MM.1S (cell line): ENCODE measurements around the gene PTPRH.

Source experiments
- DNase-seq: peaks from one replicate; pipeline ENCODE4 v3.0.0-alpha.2; 2015
- H2AFZ ChIP-seq: fragments of 300-600 bp; sonication (generic); 2 replicates; pipeline ENCODE4 v1.6.0; 2016; ENCODE audit warnings: antibody characterized with exemption, low read length
- H3F3A ChIP-seq: fragments of 300-600 bp; sonication (generic); 2 replicates; pipeline ENCODE4 v1.6.1; 2016; ENCODE audit warnings: mild to moderate bottlenecking, antibody characterized with exemption, low read length, moderate library complexity, mixed read lengths; ENCODE audit not compliant: insufficient read depth
- H3K27ac ChIP-seq: fragments of 300-600 bp; sonication (generic); 2 replicates; pipeline ENCODE4 v1.5.1; 2016; ENCODE audit warnings: mild to moderate bottlenecking, low read length
- H3K27me3 ChIP-seq: fragments of 300-600 bp; sonication (generic); replicated peaks from 2 replicates; pipeline ENCODE4 v1.6.0; 2016; ENCODE audit warnings: low read length; ENCODE audit not compliant: insufficient read depth
- H3K36me3 ChIP-seq: fragments of 300-600 bp; sonication (generic); replicated peaks from 2 replicates; pipeline ENCODE4 v1.6.1; 2016; ENCODE audit warnings: mild to moderate bottlenecking, low read length, mixed read lengths; ENCODE audit not compliant: insufficient read depth
- H3K4me1 ChIP-seq: fragments of 300-600 bp; sonication (generic); 2 replicates; pipeline ENCODE4 v1.6.1; 2016; ENCODE audit warnings: low read length, mixed read lengths
- H3K4me2 ChIP-seq: fragments of 300-600 bp; sonication (generic); 2 replicates; pipeline ENCODE4 v1.6.0; 2016; ENCODE audit warnings: low read depth, low read length
- H3K4me3 ChIP-seq: fragments of 300-600 bp; sonication (generic); 2 replicates; pipeline ENCODE4 v1.5.1; 2016; ENCODE audit warnings: low read length, mixed read lengths
- H3K79me2 ChIP-seq: fragments of 300-600 bp; sonication (generic); 2 replicates; pipeline ENCODE4 v1.6.1; 2016; ENCODE audit warnings: mixed run types, low read length, mixed read lengths
- H3K9ac ChIP-seq: fragments of 300-600 bp; sonication (generic); 2 replicates; pipeline ENCODE4 v1.6.1; 2016; ENCODE audit warnings: low read length, mixed read lengths
- H3K9me2 ChIP-seq: fragments of 300-600 bp; sonication (generic); replicated peaks from 2 replicates; pipeline ENCODE4 v1.6.1; 2016; ENCODE audit warnings: mild to moderate bottlenecking, low read length, mixed read lengths; ENCODE audit not compliant: insufficient read depth
- H3K9me3 ChIP-seq: fragments of 300-600 bp; sonication (generic); replicated peaks from 2 replicates; pipeline ENCODE4 v1.6.1; 2016; ENCODE audit warnings: mild to moderate bottlenecking, low read length, mixed read lengths; ENCODE audit not compliant: insufficient read depth
- H4K20me1 ChIP-seq: fragments of 300-600 bp; sonication (generic); 2 replicates; pipeline ENCODE4 v1.6.1; 2016; ENCODE audit warnings: mild to moderate bottlenecking, low read length, moderate library complexity, mixed read lengths; ENCODE audit not compliant: insufficient read depth
- CTCF ChIP-seq: fragments of 300-600 bp; sonication (generic); IDR thresholded peaks from 2 replicates; pipeline ENCODE4 v1.5.1; 2016; ENCODE audit warnings: antibody characterized with exemption, low read length, mixed read lengths
- EZH2 ChIP-seq: fragments of 300-600 bp; sonication (generic); optimal IDR thresholded peaks from 2 replicates; pipeline ENCODE3; 2017; ENCODE audit warnings: low read depth, mild to moderate bottlenecking, antibody characterized with exemption, low read length, mixed read lengths
- EZH2phosphoT487 ChIP-seq: fragments of 300-600 bp; sonication (generic); IDR thresholded peaks from 2 replicates; pipeline ENCODE4 v1.6.1; 2018; ENCODE audit warnings: antibody characterized with exemption, low read length

PTPRH gene

GRCh38 chr19:55250262-55251036 is 41.1 kb upstream of the PTPRH start:
- Histone ChIP-seq H3K9ac (no peak overlapping the region), H4K20me1 (peaks cover 61% of the 10 kb centered on the region), H3K9me2 (no peaks in the 10 kb centered on the region), H3K4me3 (no peak overlapping the region), H3K79me2 (peaks cover 97% of the 10 kb centered on the region), H3K27me3 (no peaks in the 10 kb centered on the region), H3K27ac (no peak overlapping the region), H3K9me3 (no peaks in the 10 kb centered on the region), H3K36me3 (0 out of 2 replicates have a peak, but pooled peaks cover 3% of the 10 kb centered on the region), H3F3A (peaks cover 22% of the 10 kb centered on the region), H3K4me1 (peaks cover 9% of the 10 kb centered on the region), H2AFZ (no peak overlapping the region), H3K4me2 (no peak overlapping the region)
- TF ChIP-seq EZH2 (no peak), EZH2phosphoT487 (no peak), CTCF (no peak)
- no peak for DNase-seq

DNA sequence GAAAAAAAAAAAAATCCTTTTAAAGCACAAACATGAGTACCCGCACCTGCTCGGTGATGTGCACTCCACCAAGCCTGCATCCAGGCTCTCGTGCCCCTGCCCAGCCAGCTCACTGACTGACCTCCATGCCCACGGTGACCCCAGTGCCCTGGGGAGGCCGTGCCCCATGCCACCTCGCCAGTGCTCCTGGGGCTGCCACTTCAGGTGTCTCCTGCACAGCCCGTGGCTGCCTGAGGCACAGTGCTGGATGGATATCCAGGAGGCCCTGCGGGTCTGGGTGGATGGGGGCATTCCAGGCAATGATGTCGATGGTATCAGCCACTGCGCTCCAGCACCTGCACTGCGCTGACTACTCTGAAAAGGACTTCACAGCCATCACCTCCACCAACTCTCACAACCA is 40.5 kb upstream of the PTPRH start:
- Histone ChIP-seq H3K9me2 (no peaks in the 10 kb centered on the region), H3F3A (peaks cover 16% of the 10 kb centered on the region), H3K27ac (no peak overlapping the region), H3K4me2 (no peak overlapping the region), H3K36me3 (0 out of 2 replicates have a peak, but pooled peaks cover 3% of the 10 kb centered on the region), H3K9ac (no peak overlapping the region), H3K27me3 (no peaks in the 10 kb centered on the region), H3K4me3 (no peak overlapping the region), H3K79me2 (peaks cover 97% of the 10 kb centered on the region), H3K4me1 (peaks cover 9% of the 10 kb centered on the region), H3K9me3 (no peaks in the 10 kb centered on the region), H4K20me1 (peaks cover 61% of the 10 kb centered on the region), H2AFZ (no peak overlapping the region)
- no peak for DNase-seq
- TF ChIP-seq EZH2phosphoT487: no peak

- Histone ChIP-seq H3K9me3 (no peaks in the 10 kb centered on the region), H3K36me3 (0 out of 2 replicates have a peak, but pooled peaks cover 3% of the 10 kb centered on the region), H4K20me1 (peaks cover 61% of the 10 kb centered on the region), H3K27me3 (no peaks in the 10 kb centered on the region), H3F3A (peaks cover 5% of the 10 kb centered on the region), H3K4me2 (no peak overlapping the region), H2AFZ (no peak overlapping the region), H3K4me3 (no peak overlapping the region), H3K79me2 (peaks cover 100% of the 10 kb centered on the region), H3K27ac (no peak overlapping the region), H3K9me2 (no peaks in the 10 kb centered on the region), H3K9ac (no peak overlapping the region), H3K4me1 (peaks cover 9% of the 10 kb centered on the region)
- no peak for TF ChIP-seq CTCF
- no peak for TF ChIP-seq EZH2phosphoT487
- TF ChIP-seq EZH2: no peak
- no peak for DNase-seq
Measured at GRCh38 chr19:55248704-55249103, 39.4 kb upstream of the PTPRH start.

DNA sequence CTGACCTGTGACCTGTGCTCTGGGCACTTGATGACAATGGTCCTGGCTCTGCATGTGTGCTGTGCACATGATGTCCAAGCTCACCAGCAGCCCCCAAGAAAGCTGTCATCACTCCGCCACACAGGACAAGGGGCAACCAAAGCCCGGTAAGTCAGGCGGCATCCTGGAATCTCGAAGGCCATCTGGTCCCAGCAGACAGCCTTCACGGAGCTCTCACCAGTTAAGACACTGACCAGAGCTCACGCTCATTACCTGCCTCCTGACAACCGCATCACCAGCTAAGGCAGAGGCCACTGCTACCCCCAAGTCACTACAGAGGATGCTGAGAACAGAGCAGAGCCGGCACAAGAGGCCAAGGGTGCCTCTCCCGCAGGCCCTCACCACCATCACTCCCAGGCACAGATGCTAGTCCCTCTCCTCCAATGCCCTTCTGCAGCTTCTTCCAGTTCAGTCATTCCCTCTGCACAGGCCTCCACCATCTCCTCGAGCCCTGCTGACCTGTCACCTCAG is 38.9 kb upstream of the PTPRH start:
- Histone ChIP-seq H2AFZ (no peak overlapping the region), H3K4me2 (no peak overlapping the region), H3K4me3 (no peak overlapping the region), H3K27ac (no peak overlapping the region), H3K27me3 (no peaks in the 10 kb centered on the region), H3K4me1 (peaks cover 5% of the 10 kb centered on the region), H3K9ac (no peak overlapping the region), H3K9me2 (no peaks in the 10 kb centered on the region), H3K36me3 (peaks cover 3% of the 10 kb centered on the region; the same call in 1 of the 2 replicates), H3F3A (0 out of 2 replicates have a peak, but pooled peaks cover under 1% of the 10 kb centered on the region), H4K20me1 (peaks cover 59% of the 10 kb centered on the region), H3K9me3 (no peaks in the 10 kb centered on the region), H3K79me2 (peaks cover 100% of the 10 kb centered on the region)
- DNase-seq: no peak
- TF ChIP-seq EZH2phosphoT487: no peak
- no peak for TF ChIP-seq EZH2
- no peak for TF ChIP-seq CTCF
